Epidermal melanocyte (primary cell): ENCODE results near the gene ZNF609.

Source experiments
- DNase-seq: peaks from one replicate; pipeline ENCODE4 v3.0.0; 2011; ENCODE audit warnings: low spot score; ENCODE audit not compliant: insufficient read length

ZNF609 gene

GRCh38 chr15:64536244-64536836 is 76.0 kb downstream of the ZNF609 start:
- DNase-seq = peak; percentile 35

- no peak for DNase-seq
These were observed 81.7 kb downstream of the ZNF609 start for GRCh38 chr15:64542091-64542490.

- DNase-seq = no peak
These were observed 84.1 kb downstream of the ZNF609 start for GRCh38 chr15:64544450-64544849.

GRCh38 chr15:64547275-64547674 is 86.9 kb downstream of the ZNF609 start:
- no peak for DNase-seq

- DNase-seq = no peak
These were observed 87.9 kb downstream of the ZNF609 start for GRCh38 chr15:64548235-64548634.

- DNase-seq = no peak
These were observed 89.5 kb downstream of the ZNF609 start for GRCh38 chr15:64549860-64550259.

- DNase-seq = no peak
These were observed 92.0 kb downstream of the ZNF609 start for GRCh38 chr15:64552281-64552948.

GRCh38 chr15:64558460-64559179 is 98.2 kb downstream of the ZNF609 start:
- DNase-seq = no peak

- no peak for DNase-seq
These were observed 98.9 kb downstream of the ZNF609 start for GRCh38 chr15:64559243-64559642.

GRCh38 chr15:64560501-64560900 is 100.1 kb downstream of the ZNF609 start:
- DNase-seq = no peak

GRCh38 chr15:64560998-64561397 is 100.6 kb downstream of the ZNF609 start:
- DNase-seq = no peak

GRCh38 chr15:64562003-64562640 is 101.7 kb downstream of the ZNF609 start:
- DNase-seq = no peak

GRCh38 chr15:64566102-64566501 is 105.7 kb downstream of the ZNF609 start:
- no peak for DNase-seq

GRCh38 chr15:64566629-64567427 is 106.5 kb downstream of the ZNF609 start:
- no peak for DNase-seq

- no peak for DNase-seq
These were observed 108.4 kb downstream of the ZNF609 start for GRCh38 chr15:64568765-64569164.

- DNase-seq = no peak
These were observed 111.5 kb downstream of the ZNF609 start for GRCh38 chr15:64571857-64572291.

GRCh38 chr15:64572856-64573255 is 112.5 kb downstream of the ZNF609 start:
- no peak for DNase-seq

GRCh38 chr15:64574301-64575017 is 114.1 kb downstream of the ZNF609 start:
- no peak for DNase-seq

GRCh38 chr15:64580696-64581407 is 120.5 kb downstream of the ZNF609 start:
- DNase-seq = no peak

GRCh38 chr15:64581408-64581761 is 121.0 kb downstream of the ZNF609 start:
- no peak for DNase-seq
